Gastroesophageal sphincter (tissue), 3 donors: ENCODE measurements around the gene ID3.

Experiments used
- EP300 ChIP-seq: sonication (generic); formaldehyde crosslinking; IDR thresholded peaks from one replicate; pipeline ENCODE4 v1.6.1; 2017; ENCODE audit warnings: antibody characterized with exemption, mild to moderate bottlenecking
- TF ChIP-seq, protein P1 (sequence below), 4 experiments: fragments of 200-600 bp in 2 of 4; fragments of 450-650 bp in 2 of 4; sonication (generic) in 1 of 4; IDR thresholded peaks; one replicate each; pipeline ENCODE4 v1.5.1; 2017 to 2019; ENCODE audit warnings: antibody characterized with exemption in 4 of 4, mild to moderate bottlenecking in 2 of 4, moderate library complexity in 2 of 4

GRCh38 chr1:23551849-23552248, 7.5 kb downstream of the ID3 start:
- TF ChIP-seq, protein P1, sequence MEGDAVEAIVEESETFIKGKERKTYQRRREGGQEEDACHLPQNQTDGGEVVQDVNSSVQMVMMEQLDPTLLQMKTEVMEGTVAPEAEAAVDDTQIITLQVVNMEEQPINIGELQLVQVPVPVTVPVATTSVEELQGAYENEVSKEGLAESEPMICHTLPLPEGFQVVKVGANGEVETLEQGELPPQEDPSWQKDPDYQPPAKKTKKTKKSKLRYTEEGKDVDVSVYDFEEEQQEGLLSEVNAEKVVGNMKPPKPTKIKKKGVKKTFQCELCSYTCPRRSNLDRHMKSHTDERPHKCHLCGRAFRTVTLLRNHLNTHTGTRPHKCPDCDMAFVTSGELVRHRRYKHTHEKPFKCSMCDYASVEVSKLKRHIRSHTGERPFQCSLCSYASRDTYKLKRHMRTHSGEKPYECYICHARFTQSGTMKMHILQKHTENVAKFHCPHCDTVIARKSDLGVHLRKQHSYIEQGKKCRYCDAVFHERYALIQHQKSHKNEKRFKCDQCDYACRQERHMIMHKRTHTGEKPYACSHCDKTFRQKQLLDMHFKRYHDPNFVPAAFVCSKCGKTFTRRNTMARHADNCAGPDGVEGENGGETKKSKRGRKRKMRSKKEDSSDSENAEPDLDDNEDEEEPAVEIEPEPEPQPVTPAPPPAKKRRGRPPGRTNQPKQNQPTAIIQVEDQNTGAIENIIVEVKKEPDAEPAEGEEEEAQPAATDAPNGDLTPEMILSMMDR (IDR thresholded peaks at IDR 0.05), result no peak
- no peak for TF ChIP-seq EP300
